ENCODE data around the gene SEC11A.

The SEC11A gene

GRCh38 chr15:84721371-84721770 lies 5.4 kb upstream of the SEC11A start:
- DNase-seq (ENCODE audit: low read depth), result no peak
- no peak overlapping the region for H3K4me3 ChIP-seq (ENCODE audit: low read depth, low read length)
- no peak for TF ChIP-seq CTCF (conservative IDR thresholded peaks at IDR 0.05; ENCODE audit: low read depth, low read length)

GRCh38 chr15:84715441-84716035 lies 401 bp downstream of the SEC11A start:
- peak; percentile 44 for DNase-seq (ENCODE audit: low read depth)
- peak overlapping the region; percentile 97 for H3K4me3 ChIP-seq (ENCODE audit: low read depth, low read length)
- no peak for TF ChIP-seq CTCF (conservative IDR thresholded peaks at IDR 0.05; ENCODE audit: low read depth, low read length)

GRCh38 chr15:84714821-84715220 lies 1.1 kb downstream of the SEC11A start:
- no peak for TF ChIP-seq CTCF (conservative IDR thresholded peaks at IDR 0.05; ENCODE audit: low read depth, low read length)
- no peak for DNase-seq (ENCODE audit: low read depth)
- peak overlapping the region; percentile 97 for H3K4me3 ChIP-seq (ENCODE audit: low read depth, low read length)

GRCh38 chr15:84714372-84714771 lies 1.6 kb downstream of the SEC11A start:
- no peak for TF ChIP-seq CTCF (conservative IDR thresholded peaks at IDR 0.05; ENCODE audit: low read depth, low read length)
- H3K4me3 ChIP-seq (ENCODE audit: low read depth, low read length), result peak overlapping the region; percentile 97

GRCh38 chr15:84703808-84704207 lies 12.1 kb downstream of the SEC11A start:
- no peak overlapping the region for H3K4me3 ChIP-seq (ENCODE audit: low read depth, low read length)
- TF ChIP-seq CTCF (conservative IDR thresholded peaks at IDR 0.05; ENCODE audit: low read depth, low read length), result no peak
- DNase-seq (ENCODE audit: low read depth), result no peak

More at GRCh38 chr15:84714372-84714771, 1.6 kb downstream of the SEC11A start:
- no peak for DNase-seq (ENCODE audit: low read depth)

GRCh38 chr15:84702961-84703482 lies 12.9 kb downstream of the SEC11A start:
- no peak overlapping the region for H3K4me3 ChIP-seq (ENCODE audit: low read depth, low read length)
- TF ChIP-seq CTCF (conservative IDR thresholded peaks at IDR 0.05; ENCODE audit: low read depth, low read length), result no peak
- DNase-seq (ENCODE audit: low read depth), result peak; percentile 77

Data from choroid plexus epithelial cell (primary cell).